ENCODE measurements around the gene LPP.

GRCh38 chr3:188687389-188687788, 533.4 kb downstream of the LPP start:
- TF ChIP-seq EZH2 (IDR thresholded peaks at IDR 0.05) (no peak), FOXP2 (optimal IDR thresholded peaks at IDR 0.05; ENCODE audit: control extremely low read depth, extremely low read length, insufficient read depth) (no peak)

Data from SK-N-MC (cell line).